ENCODE results near the gene SLC25A12. TPM values are rescaled to one million over a fixed set of nuclear protein-coding genes. Genes with fewer than 3 reads are reported as not detected.

SLC25A12 gene
- 13.7 to 16.9 TPM (median 14.1 TPM) in 5 replicates for total RNA-seq (2022; extraction: Qiagen RNA extraction)

DNA sequence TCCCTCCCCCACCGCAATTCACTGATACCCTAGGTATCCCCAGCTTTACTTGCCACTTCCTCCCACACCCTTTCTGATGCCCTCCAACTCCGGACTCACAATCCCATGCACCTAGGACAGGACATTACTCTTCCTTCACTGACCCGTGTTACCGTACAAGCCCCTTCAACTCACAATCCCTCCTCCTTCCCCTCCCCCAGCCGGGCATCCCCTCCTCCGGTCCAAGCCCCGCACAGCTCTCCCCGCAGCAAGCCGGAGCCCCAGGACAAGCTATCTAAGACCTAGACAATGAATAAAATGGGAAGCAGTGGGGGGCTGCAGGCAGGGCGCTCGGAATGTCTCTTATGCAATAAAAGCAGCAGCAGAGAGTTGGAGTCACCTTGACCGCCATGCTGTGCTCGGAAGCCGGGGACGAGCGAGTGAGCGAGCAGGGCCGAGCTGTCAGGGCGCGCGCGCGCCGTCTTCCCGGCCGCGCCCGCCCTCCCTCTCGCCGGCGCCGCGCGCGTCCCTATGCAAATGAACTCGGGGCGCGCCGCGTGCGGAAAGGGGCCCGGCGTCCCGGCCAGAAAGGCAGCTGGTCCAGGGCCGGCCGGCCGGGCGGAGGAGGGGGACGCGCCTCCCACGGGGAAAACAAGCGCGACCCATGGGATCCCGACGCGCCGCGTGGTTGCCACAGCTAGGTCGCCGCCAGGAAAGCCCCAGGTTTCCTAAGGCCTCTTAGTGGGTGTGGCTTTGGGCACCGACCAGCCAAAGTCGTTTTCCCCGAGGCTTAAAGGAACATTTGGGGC lies at the start of gene SLC25A12:
SLC25A12 (minus strand) TSS at position 421 of the 788 bp plus-strand sequence; CDS start at position 391, 30 bp downstream.

DNA sequence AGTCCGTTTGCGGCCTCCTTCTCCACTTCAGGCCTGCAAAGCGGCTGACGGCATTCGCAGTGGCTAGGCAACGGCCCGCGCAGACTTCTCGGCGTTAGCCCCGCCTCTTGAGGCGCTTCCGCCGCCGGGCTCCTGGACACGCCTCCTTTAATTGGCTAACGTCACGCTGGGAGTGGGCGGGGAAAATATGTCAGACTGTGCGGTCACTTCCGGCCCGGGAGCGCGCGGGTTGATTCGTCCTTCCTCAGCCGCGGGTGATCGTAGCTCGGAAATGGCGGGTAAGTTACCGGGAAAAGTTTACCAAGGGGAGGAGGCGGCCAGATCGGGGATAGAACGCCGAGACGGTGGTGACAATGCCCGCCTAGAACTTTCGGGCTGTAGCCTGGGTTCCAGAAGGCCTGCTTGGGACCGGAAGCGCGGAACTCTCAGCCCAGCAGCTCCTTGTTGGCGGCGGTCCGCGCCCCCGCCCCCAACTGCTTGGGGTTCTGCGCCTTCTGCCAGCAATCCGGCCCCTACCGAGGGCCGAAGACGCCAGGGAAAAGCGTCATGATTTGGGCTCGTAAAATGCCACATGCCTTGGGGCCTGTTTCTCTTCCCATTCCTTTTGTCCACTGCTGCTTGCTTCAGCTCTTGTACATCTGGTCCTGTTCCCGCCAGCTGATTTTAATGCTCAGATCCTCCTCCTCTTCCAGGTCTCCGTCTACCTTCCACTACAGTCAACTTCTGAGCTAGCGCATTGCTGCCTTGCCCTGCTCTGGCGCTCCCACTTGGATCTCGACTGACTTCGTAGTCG lies 28.4 kb upstream of the SLC25A12 start, which contains the start of gene HAT1:
HAT1 (plus strand) TSS at position 232 of the 793 bp plus-strand sequence; CDS start at position 272, 40 bp downstream.

Other genes with a start within 250 kb of the SLC25A12 start
- 61.6 to 90.6 TPM (median 72.0 TPM) in 5 replicates for gene DYNC1I2, start 206.8 kb downstream of the SLC25A12 start, total RNA-seq (2022; extraction: Qiagen RNA extraction)
- gene HAT1, start 28.2 kb upstream of the SLC25A12 start, total RNA-seq (2022; extraction: Qiagen RNA extraction): 62.5 to 82.0 TPM (median 71.5 TPM) in 5 replicates
- 2.3 to 4.1 TPM (median 2.9 TPM) in 5 replicates for gene METAP1D, start 105.7 kb upstream of the SLC25A12 start, total RNA-seq (2022; extraction: Qiagen RNA extraction)
- 2.0 to 3.3 TPM (median 2.8 TPM) in 5 replicates for gene DLX1, start 191.3 kb upstream of the SLC25A12 start, total RNA-seq (2022; extraction: Qiagen RNA extraction)
- 0.29 to 0.66 TPM (median 0.59 TPM) in 5 replicates for gene DLX2, start 208.7 kb upstream of the SLC25A12 start, total RNA-seq (2022; extraction: Qiagen RNA extraction)

All from A549 treated with Hydrocortisone at 1 μM for 4 hours (cell line).